ENCODE data around the gene PSMA3.

PSMA3 gene

DNA sequence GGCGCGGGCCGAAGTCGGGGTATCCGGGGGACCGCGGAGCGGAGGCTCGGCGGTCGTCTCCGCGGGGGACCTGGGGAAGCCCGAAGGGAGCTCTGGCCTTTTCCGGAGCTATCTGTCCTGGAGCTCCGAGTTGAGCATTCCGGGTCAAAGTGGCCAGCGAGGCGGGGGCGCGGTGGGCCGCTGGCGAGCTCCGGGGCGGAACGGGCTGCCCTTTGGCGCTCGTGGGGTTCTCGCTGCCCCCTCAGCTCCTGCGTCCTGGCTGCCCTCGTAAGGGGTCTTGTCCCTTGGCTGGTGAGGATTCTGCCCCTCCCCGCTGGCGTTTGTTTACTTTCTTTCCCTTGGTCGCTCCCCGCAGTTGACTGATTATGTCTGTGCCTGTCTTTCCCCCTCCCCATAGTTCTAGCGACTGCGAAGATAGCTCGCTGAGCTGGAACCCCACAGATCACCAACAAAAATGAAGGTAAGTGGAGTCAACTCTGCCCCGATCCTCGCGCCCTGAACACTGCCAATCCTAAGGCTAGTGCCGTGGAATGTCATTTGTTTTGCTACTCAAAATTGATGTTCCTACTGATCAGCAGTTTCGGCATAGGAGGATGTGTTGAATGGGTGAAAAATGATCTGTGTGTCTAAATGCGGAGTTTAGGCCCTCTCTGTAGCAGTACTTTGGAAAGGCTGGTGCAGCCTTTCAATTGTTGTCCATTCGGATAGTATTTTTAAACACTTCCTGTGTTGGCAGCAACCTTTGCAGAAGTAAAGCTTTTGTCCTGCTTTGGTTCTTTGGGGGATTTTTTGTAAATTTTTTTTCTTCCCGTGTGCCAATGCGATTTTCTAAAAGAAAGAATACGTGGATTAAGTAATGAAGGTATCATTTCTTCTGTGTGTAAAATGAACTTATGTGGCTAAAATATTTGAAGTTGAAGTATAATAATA, 55.0 kb downstream of the PSMA3 start:
- no peak for DNase-seq (ENCODE audit: low spot score)

DNA sequence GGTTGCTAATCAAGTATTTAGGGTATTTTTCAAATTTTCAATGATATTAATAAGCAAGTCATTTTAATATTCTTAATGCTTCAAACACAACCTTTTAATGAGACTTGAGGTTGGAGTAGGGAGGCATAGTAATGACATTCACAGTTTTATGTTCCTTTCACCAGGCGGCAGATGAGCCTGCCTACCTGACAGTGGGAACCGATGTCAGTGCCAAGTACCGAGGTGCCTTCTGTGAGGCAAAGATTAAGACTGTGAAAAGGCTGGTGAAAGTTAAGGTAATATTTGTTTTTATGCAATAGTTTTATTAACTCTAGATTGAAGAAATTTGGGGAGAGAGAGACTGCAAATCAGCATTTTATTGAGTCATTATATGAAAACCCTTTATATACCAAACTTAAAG, 56.8 kb downstream of the PSMA3 start:
- no peak for DNase-seq (ENCODE audit: low spot score)

DNA sequence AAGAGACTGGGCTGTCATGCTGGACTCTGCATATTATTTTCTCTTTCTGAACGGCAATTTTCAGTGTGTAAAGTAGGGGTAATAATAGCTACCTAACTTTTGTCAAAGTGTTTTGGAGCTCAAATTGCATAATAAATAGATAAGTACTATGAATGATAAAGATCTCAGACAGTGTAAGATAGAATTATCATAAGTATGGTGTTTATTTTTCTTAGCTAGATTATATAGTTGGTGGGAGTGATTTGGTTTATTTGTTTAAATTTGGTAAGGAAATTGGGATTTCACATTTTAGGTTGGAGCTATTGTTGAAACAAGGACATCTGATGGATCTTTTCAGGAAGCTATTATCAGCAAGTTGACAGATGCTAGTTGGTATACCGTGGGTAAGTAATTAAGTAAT, 61.1 kb downstream of the PSMA3 start:
- DNase-seq (ENCODE audit: low spot score): no peak

DNA sequence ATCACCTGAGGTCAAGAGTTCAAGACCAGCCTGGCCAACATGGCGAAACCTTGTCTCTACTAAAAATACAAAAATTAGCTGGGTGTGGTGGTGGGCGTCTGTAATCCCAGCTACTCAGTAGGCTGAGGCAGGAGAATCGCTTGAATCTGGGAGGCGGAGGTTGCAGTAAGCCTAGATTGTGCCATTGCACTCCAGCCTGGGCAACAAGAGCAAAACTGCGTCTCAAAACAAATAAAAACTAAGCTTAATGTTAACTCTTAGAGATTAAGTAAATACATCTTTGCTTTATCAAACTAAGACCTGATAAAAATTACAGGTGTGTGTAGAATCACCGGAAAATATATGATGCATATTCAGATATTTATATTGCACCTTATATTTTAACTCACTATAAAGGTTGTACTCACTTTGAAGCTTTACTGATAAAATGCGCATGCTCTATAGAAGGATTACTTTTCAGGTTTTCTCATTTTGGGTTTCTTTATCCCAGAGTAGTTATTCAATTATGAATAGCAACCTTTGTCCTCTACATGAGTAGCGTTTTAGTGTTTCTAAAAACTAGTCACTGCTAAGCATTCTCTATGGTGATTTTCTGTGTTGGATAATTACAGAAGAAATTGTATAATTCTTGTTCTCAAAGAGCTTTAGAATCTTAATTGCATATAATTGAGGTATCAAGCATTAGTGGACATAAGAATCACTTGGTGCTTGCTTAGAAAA, 63.1 kb downstream of the PSMA3 start:
- DNase-seq (ENCODE audit: low spot score): no peak

DNA sequence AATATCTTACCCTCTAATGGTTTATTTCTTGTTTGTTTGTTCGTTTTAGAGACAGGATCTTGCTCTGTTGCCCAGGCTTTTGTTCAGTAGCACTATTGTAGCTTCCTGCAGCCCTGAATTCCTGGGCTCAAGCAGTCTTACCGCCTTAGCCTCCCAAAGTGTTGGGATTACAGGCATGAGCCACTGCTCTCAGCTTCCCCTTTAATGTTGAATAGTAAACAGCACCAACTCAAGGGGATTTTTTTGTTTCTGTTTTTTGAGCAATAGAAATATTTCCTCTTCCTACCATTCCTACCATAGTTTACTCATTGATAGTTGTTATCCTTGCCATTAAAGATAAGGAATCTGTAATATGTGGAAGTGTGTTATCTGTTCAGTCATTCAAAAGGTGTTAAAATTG, 64.4 kb downstream of the PSMA3 start:
- DNase-seq (ENCODE audit: low spot score): no peak

DNA sequence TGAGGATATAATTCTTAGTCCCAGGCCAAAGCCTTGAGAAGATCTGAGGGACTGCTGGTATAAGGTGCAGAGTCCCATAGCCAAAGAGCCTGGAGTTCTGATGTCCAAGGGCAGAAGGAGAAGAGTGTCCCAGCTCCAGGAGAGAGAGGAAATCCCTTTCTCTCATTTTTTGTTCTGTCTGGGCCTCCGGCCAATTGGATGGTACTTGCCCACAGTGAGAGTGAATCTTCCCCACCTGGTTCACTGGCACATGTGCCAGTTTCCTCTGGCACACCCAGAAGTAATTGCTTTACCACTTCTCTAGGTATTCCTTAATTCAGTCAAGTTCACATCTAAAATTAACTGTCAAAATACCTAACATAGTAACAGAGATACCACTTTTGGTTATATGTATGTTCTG, 69.1 kb downstream of the PSMA3 start:
- no peak for DNase-seq (ENCODE audit: low spot score)

DNA sequence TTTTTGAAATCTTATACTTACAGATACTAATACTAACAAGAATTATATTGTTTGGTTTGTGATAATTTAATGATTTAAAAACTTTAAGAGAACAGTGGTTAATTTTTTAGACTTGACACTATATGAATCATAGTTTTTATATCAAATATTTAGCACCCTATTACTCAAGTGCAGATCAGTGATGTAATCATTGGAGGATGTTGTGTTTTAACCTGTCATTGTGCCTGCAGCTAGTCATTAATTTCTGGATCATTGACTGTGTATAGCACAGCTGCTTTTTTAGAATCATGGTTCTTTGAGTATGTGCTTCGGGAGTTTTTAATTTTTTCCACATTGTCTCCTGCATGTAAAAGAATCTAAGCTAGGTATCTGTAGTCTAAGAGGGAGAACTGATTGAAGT, 71.0 kb downstream of the PSMA3 start:
- no peak for DNase-seq (ENCODE audit: low spot score)
